GM12864 (cell line): ENCODE results near the gene NAP1L3.
A peak's percentile ranks its signal among the peaks of the same experiment; 100 is the strongest.

Source experiments
- DNase-seq: peaks from one replicate; pipeline ENCODE4 v3.0.0-alpha.2; 2011; ENCODE audit warnings: low read depth
- H3K4me3 ChIP-seq: 2 replicates; pipeline ENCODE4 v1.5.1; 2011; ENCODE audit warnings: mild to moderate bottlenecking, low read depth, low read length, control low read depth
- TF ChIP-seq, protein P1 (sequence below): IDR thresholded peaks from 2 replicates; pipeline ENCODE4 v1.5.1; 2011; ENCODE audit warnings: low read depth, mild to moderate bottlenecking, moderate library complexity, low read length, control low read depth, inconsistent platforms; ENCODE audit errors: missing control alignments

Gene NAP1L3, protein sequence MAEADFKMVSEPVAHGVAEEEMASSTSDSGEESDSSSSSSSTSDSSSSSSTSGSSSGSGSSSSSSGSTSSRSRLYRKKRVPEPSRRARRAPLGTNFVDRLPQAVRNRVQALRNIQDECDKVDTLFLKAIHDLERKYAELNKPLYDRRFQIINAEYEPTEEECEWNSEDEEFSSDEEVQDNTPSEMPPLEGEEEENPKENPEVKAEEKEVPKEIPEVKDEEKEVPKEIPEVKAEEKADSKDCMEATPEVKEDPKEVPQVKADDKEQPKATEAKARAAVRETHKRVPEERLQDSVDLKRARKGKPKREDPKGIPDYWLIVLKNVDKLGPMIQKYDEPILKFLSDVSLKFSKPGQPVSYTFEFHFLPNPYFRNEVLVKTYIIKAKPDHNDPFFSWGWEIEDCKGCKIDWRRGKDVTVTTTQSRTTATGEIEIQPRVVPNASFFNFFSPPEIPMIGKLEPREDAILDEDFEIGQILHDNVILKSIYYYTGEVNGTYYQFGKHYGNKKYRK

DNA sequence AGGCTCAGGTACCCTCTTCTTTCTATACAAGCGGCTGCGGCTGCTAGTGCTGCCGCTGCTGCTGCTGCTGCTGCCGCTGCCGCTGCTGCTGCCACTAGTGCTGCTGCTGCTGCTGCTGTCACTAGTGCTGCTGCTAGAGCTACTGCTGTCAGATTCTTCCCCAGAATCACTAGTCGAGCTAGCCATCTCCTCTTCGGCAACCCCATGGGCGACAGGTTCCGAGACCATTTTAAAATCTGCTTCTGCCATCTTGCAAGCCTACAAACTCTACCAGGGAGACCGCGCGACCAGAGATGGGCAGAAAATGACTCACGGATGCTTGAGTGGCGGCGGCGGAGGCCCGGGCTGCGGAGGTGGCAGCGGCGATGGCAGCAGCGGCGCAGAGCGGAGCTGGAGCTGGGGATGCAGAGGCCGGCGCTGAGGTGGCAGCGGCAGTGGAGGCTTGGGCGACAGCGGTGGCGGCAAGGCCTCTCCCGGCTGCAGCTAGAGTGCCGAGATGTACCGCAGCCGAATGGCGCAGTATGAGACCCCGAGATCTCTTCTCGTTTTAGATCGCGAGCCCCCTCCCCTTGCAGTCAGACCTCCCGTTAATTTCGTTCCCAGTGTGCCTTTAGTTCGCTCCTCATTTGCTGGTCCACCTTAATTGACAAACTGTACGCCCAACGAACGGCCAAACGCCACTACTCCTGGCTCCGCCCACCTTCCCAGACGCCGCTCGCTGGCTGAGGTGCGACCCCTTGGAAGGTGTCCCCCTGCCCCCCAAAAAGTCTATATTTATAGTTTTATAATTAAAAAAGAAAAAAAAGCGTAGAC, at the start of gene NAP1L3:
Gene NAP1L3 (minus strand): TSS at position 523 of the 813 bp plus-strand sequence. CDS start 274 bp downstream, at position 249.
- peak within 1 kb of the TSS; percentile 42 for H3K4me3 ChIP-seq
- TF ChIP-seq, protein P1, sequence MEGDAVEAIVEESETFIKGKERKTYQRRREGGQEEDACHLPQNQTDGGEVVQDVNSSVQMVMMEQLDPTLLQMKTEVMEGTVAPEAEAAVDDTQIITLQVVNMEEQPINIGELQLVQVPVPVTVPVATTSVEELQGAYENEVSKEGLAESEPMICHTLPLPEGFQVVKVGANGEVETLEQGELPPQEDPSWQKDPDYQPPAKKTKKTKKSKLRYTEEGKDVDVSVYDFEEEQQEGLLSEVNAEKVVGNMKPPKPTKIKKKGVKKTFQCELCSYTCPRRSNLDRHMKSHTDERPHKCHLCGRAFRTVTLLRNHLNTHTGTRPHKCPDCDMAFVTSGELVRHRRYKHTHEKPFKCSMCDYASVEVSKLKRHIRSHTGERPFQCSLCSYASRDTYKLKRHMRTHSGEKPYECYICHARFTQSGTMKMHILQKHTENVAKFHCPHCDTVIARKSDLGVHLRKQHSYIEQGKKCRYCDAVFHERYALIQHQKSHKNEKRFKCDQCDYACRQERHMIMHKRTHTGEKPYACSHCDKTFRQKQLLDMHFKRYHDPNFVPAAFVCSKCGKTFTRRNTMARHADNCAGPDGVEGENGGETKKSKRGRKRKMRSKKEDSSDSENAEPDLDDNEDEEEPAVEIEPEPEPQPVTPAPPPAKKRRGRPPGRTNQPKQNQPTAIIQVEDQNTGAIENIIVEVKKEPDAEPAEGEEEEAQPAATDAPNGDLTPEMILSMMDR, result no peak
- DNase-seq, result no peak

DNA sequence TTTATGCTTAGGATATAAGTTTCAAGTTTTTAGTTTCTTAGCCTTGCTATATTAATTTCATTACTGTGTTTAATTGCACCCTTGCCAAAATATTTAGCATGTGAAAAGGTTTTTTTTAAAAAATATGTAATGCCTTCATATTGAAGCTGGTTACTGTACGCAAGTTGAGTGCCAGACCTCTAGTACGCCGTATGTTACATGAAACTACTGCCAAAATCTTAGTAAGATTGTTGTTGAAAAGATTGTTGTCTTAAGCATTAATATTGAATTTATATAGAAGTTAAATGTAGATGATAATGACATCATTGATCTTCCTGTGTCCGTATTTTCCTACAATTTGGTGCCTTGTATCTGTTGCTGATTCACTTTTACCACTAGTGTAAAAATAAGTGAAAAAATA, 37.7 kb upstream of the NAP1L3 start:
- TF ChIP-seq, protein P1, result no peak
- H3K4me3 ChIP-seq, result no peak overlapping the region
- no peak for DNase-seq

DNA sequence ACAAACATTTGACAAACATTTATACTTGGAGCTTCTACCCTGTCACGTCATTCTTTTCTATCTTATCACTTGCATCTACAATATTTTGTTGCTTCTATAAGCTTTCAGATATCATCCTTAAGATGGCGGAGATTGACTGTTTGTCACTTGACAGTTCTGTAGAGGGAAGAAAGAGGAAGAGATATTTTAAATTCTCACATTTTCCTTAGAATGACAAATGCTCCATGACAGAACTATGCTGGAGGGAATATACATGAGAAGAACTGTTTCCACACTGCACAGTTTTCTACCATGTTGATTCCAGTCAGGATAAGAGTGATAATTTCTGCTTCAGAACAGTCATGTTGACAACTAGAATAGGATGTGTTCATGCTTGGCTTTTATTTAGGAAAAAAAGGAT, 30.3 kb upstream of the NAP1L3 start:
- no peak overlapping the region for H3K4me3 ChIP-seq
- TF ChIP-seq, protein P1, result no peak
- no peak for DNase-seq

DNA sequence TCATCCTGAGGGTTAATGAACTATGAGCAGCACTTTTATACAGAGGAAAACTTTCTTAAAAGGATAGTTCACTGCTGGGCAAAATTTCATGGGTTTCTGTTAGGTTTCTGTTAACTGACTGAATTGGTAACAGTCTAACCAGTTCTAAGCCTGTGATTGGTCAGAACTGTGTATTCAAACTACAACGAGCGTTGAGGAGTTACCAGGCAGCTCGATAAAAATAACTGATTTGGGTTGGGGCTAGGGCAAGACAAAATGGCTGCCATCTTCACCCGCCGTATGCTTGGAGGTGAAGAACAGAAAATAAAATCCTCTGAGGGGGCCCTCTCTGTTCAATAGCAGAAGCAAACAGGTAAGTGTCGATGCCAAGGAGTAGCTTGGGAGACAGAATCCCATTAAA, 22.6 kb upstream of the NAP1L3 start:
- TF ChIP-seq, protein P1, result no peak
- no peak for DNase-seq
- H3K4me3 ChIP-seq, result no peak overlapping the region

DNA sequence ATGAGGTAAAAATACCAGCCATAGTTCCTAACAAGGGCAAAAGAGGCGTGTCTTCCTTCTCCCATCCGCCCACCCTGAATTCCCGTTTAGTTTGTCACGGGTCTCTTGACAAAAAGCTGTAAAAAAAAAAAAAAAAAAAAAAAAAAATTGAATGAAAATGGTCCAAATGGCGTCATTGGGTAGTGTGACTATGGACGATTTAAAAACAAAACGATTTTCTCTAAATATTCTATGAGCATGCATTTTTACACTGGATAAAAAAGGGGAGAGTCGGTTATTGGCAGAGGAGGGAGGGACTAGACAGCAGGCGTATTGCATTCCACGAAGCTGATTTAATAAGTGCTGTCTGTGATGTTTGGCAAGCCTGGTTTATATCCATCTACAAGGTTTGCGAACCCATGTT, 492 bp upstream of the NAP1L3 start, which contains the start of gene FAM133A:
Gene FAM133A (plus strand): TSS at position 338 of the 403 bp plus-strand sequence. CDS start 35,214 bp downstream, outside the sequence.
- DNase-seq, result no peak

DNA sequence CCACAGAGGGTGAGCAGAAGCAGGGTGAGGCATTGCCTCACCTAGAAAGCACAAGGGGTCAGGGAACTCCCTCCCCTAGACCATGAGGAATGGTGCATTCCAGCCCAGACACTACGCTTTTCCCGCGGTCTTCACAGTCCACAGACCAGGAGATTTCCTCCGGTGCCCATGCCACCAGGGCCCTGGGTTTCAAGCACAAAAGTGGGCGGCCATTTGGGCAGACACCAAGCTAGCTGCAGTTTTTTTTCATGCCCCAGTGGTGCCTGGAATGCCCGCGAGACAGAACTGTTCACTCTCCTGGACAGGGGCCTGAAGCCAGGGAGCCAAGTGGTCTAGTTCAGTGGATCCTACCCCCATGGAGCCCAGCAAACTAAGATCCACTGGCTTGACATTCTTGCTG, 12.8 kb downstream of the NAP1L3 start:
- DNase-seq, result no peak
- no peak overlapping the region for H3K4me3 ChIP-seq
- TF ChIP-seq, protein P1, result no peak

More for the DNA sequence above, 492 bp upstream of the NAP1L3 start, which contains the start of gene FAM133A:
- TF ChIP-seq, protein P1, result no peak
- peak within 1 kb of the TSS; percentile 42 for H3K4me3 ChIP-seq
